OCI-LY7 (cell line): Measurements from ENCODE around the gene REV3L. TPM values are rescaled to one million over a fixed set of nuclear protein-coding genes. Genes with fewer than 3 reads are reported as not detected.

Source experiments
- BruUV-seq: library from RNA; stranded (reverse); fragments of 400-500 nt; replicated peaks from 2 replicates; lab custom pipeline; 2021; lab: Mats Ljungman, UMichigan
- CTCF ChIA-PET: fragments of 300-600 bp; sonication (Branson Sonifier 250); formaldehyde crosslinking; loops from one replicate; lab custom pipeline; 2022; ENCODE audit warnings: antibody characterized with exemption; ENCODE audit not compliant: unreplicated experiment; lab: Charles Lee
- POLR2A ChIA-PET: fragments of 300-600 bp; sonication (Branson Sonifier 250); formaldehyde crosslinking; loops from one replicate; lab custom pipeline; 2022; ENCODE audit warnings: antibody characterized with exemption; lab: Charles Lee
- DNase-seq: peaks from one replicate; pipeline ENCODE4 v3.0.0-alpha.2; 2015; ENCODE audit warnings: low spot score
- H2AFZ ChIP-seq: fragments of 200-600 bp; sonication (generic), shearing (Covaris generic); 2 replicates; pipeline ENCODE4 v1.6.1; 2014; ENCODE audit warnings: mild to moderate bottlenecking, antibody characterized with exemption, low read length, moderate library complexity
- H3K27ac ChIP-seq: fragments of 200-600 bp; sonication (generic); 2 replicates; pipeline ENCODE4 v1.5.1; 2014; ENCODE audit warnings: mixed run types, low read depth, mild to moderate bottlenecking, moderate library complexity, low read length, inconsistent platforms; ENCODE audit not compliant: poor library complexity, severe bottlenecking
- H3K36me3 ChIP-seq: fragments of 200-600 bp; sonication (generic); 2 replicates; pipeline ENCODE4 v1.6.1; 2014; ENCODE audit warnings: mild to moderate bottlenecking, antibody characterized with exemption, low read length, moderate library complexity, mixed read lengths; ENCODE audit not compliant: insufficient read depth
- H3K4me1 ChIP-seq: fragments of 200-600 bp; sonication (generic); 2 replicates; pipeline ENCODE4 v1.5.1; 2014; ENCODE audit warnings: mild to moderate bottlenecking, low read length; ENCODE audit not compliant: insufficient read depth, poor library complexity, severe bottlenecking
- H3K4me2 ChIP-seq: fragments of 200-600 bp; sonication (generic); 2 replicates; pipeline ENCODE4 v1.6.1; 2014; ENCODE audit warnings: mild to moderate bottlenecking, low read length
- H3K4me3 ChIP-seq: fragments of 200-600 bp; sonication (generic); 2 replicates; pipeline ENCODE4 v1.5.1; 2014; ENCODE audit warnings: mild to moderate bottlenecking, low read depth, low read length; ENCODE audit not compliant: poor library complexity, severe bottlenecking
- H3K79me2 ChIP-seq: fragments of 200-600 bp; sonication (generic); 2 replicates; pipeline ENCODE4 v1.6.1; 2016; ENCODE audit warnings: low read depth, mild to moderate bottlenecking, low read length, moderate library complexity, mixed read lengths; ENCODE audit not compliant: insufficient read depth
- H3K9me2 ChIP-seq: fragments of 200-600 bp; sonication (generic); 2 replicates; pipeline ENCODE4 v1.6.1; 2016; ENCODE audit warnings: mild to moderate bottlenecking, low read length, mixed read lengths; ENCODE audit not compliant: insufficient read depth
- H3K9me3 ChIP-seq: fragments of 200-600 bp; sonication (generic); 2 replicates; pipeline ENCODE4 v1.6.1; 2014; ENCODE audit warnings: mild to moderate bottlenecking, mixed run types, low read length, mixed read lengths
- H4K20me1 ChIP-seq: fragments of 200-600 bp; sonication (generic); 2 replicates; pipeline ENCODE4 v1.6.1; 2014; ENCODE audit warnings: mild to moderate bottlenecking, antibody characterized with exemption, low read length, moderate library complexity, mixed read lengths; ENCODE audit not compliant: insufficient read depth
- EZH2phosphoT487 ChIP-seq: fragments of 200-600 bp; sonication (generic); IDR thresholded peaks from 2 replicates; pipeline ENCODE4 v1.6.1; 2018; ENCODE audit warnings: low read depth, borderline replicate concordance, mild to moderate bottlenecking, mixed run types, antibody characterized with exemption, low read length, moderate library complexity, mixed read lengths
- intact Hi-C: fragments of 100-400 bp; cut with micrococcal nuclease; formaldehyde crosslinking; loops from one replicate; pipeline ENCODE4 v1.10.0; 2022; ENCODE audit not compliant: unreplicated experiment
- total RNA-seq, 2 experiments: library from RNA; depleted of rRNA in 1 of 2; stranded (reverse); fragments of >200 nt in 1 of 2; shearing (Covaris generic) in 1 of 2; gene quantifications; 2 replicates each; pipeline ENCODE4 v1.2.3, GENCODE V29; 2014 to 2022
- TF ChIP-seq, protein P1 (sequence below): fragments of 200-600 bp; sonication (generic); conservative IDR thresholded peaks from 2 replicates; pipeline ENCODE4 v1.5.1; 2014; ENCODE audit warnings: mild to moderate bottlenecking, antibody characterized with exemption, low read length, moderate library complexity, mixed read lengths

Gene REV3L
- total RNA-seq, 2 experiments from 2014 or later = 24.8 to 33.4 TPM

DNA sequence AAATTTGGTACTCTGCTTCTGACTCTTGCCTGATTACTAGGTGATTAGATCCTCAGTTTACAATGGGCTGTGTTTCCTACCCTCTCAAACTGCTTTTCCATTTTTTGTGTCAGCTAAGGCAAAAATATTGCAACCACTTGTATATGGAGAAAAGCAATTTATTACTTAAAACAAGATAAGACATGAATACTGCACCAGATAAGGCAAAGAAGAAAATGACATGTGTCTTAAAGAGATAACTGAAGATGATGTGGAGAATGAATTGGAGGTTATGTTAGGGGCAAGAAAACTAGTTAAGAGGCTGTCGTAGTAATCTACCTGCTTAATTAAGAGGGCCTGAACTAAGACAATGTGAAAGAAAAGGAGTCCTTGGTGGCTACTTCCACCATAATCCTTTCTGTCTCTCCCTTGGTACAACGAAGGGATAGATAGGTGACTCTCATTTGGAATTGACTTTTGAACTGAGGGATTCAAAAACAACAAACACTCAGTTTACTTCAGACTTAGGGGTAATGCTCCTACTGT, 16.3 kb upstream of the REV3L start:
- Histone ChIP-seq H2AFZ (no peak overlapping the region), H3K4me3 (no peak overlapping the region), H3K4me2 (no peak overlapping the region), H3K4me1 (no peaks in the 10 kb centered on the region), H3K9me2 (no peaks in the 10 kb centered on the region), H3K36me3 (peaks cover 5% of the 10 kb centered on the region; the same call in 1 of the 2 replicates), H3K27ac (no peak overlapping the region), H3K79me2 (peaks cover 60% of the 10 kb centered on the region), H3K9me3 (no peaks in the 10 kb centered on the region), H4K20me1 (no peaks in the 10 kb centered on the region)
- no peak for DNase-seq
- CTCF ChIA-PET = no interaction called here
- intact Hi-C loops = no loop called here
- POLR2A ChIA-PET = interaction anchor here (0.6 to 1.2 kb wide), 2 partner anchors 15 to 195 kb away, joined by 3 to 5 read pairs; no protein-coding TSS in a partner anchor
- TF ChIP-seq EZH2phosphoT487 = no peak
- TF ChIP-seq, protein P1, sequence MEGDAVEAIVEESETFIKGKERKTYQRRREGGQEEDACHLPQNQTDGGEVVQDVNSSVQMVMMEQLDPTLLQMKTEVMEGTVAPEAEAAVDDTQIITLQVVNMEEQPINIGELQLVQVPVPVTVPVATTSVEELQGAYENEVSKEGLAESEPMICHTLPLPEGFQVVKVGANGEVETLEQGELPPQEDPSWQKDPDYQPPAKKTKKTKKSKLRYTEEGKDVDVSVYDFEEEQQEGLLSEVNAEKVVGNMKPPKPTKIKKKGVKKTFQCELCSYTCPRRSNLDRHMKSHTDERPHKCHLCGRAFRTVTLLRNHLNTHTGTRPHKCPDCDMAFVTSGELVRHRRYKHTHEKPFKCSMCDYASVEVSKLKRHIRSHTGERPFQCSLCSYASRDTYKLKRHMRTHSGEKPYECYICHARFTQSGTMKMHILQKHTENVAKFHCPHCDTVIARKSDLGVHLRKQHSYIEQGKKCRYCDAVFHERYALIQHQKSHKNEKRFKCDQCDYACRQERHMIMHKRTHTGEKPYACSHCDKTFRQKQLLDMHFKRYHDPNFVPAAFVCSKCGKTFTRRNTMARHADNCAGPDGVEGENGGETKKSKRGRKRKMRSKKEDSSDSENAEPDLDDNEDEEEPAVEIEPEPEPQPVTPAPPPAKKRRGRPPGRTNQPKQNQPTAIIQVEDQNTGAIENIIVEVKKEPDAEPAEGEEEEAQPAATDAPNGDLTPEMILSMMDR = no peak
- BruUV-seq = no TSS peak

DNA sequence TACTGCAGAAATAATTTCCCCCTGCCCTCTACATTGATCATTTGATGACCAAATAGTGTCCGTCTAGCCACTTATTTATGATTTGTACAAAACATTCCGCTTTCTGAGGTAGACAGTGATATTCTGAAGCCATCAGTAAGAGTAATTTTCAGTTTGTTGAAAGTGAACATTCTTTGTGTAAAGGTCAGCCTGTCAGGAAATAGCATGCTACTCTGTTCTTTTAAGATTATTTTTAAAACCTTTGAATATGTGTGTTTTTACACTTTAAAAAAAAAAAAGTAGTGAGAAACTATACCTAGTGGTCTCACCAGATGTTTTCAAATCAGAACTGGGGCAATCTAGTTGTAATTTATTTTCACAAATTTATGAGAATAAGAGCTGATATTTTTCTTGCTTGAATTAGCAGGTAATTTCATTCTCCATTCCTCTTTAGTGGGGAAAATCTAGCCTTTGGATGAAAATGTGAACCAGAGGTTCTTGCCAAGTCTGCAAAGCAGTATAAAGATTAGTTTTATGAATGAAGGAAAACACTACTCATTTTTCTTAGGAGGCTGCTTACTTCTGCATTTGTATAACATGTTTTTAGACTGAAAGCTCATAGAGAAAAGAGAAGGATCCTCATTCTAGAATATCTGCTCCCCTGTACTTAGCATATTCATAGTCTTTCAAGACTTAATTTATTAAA, 12.1 kb upstream of the REV3L start:
- no peaks in the 10 kb centered on the region for H3K9me3 ChIP-seq
- no peak overlapping the region for H3K4me2 ChIP-seq
- peaks cover 15% of the 10 kb centered on the region for H3K36me3 ChIP-seq
- H3K27ac ChIP-seq = no peak overlapping the region
- H3K9me2 ChIP-seq = no peaks in the 10 kb centered on the region
- no peaks in the 10 kb centered on the region for H4K20me1 ChIP-seq
- no peak for TF ChIP-seq EZH2phosphoT487
- TF ChIP-seq, protein P1 = no peak
- no TSS peak for BruUV-seq
- H2AFZ ChIP-seq = no peak overlapping the region
- no peak for DNase-seq
- intact Hi-C loops = no loop called here
- no peaks in the 10 kb centered on the region for H3K4me1 ChIP-seq
- peaks cover 52% of the 10 kb centered on the region; the same call in 1 of the 2 replicates for H3K79me2 ChIP-seq
- ChIA-PET POLR2A (interaction anchor here (0.6 to 1.2 kb wide), 2 partner anchors 36 to 111 kb away, joined by 3 to 4 read pairs; no protein-coding TSS in a partner anchor), CTCF (no interaction called here)
- H3K4me3 ChIP-seq = no peak overlapping the region

DNA sequence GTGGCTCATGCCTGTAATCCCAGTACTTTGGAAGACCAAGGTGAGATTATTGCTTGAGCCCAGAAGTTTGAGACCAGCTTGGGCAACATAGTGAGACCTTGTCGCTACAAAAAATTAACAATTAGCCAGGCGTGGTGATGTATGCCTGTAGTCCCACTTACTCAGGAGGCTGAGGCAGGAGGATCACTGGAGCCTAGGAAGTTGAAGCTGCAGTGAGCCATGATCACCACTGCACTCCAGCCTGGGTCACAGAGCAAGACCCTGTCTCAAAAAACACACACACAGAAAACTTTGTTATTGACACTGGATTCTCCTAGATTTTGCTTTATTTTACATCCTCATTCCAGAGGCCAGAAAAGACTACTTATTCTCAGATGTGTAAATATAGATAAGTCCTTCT, 9.5 kb upstream of the REV3L start:
- no peak for TF ChIP-seq EZH2phosphoT487
- TF ChIP-seq, protein P1 = no peak
- DNase-seq = no peak
- Histone ChIP-seq H3K9me3 (no peaks in the 10 kb centered on the region), H3K4me2 (no peak overlapping the region), H3K27ac (no peak overlapping the region), H3K9me2 (no peaks in the 10 kb centered on the region), H3K79me2 (peaks cover 67% of the 10 kb centered on the region; the same call in 1 of the 2 replicates), H3K4me3 (no peak overlapping the region), H3K36me3 (peaks cover 22% of the 10 kb centered on the region), H2AFZ (no peak overlapping the region), H3K4me1 (peaks cover 7% of the 10 kb centered on the region), H4K20me1 (no peaks in the 10 kb centered on the region)
- intact Hi-C loops = no loop called here
- CTCF ChIA-PET = no interaction called here
- POLR2A ChIA-PET = interaction anchor here (0.6 kb wide), 1 partner anchor 1984 kb away, joined by 3 read pairs; no protein-coding TSS in a partner anchor
- no TSS peak for BruUV-seq
